Stimulated activated CD4-positive, alpha-beta T cell treated with anti-CD3 and anti-CD28 coated beads, Interleukin-12 subunit alpha, Interleukin-12 subunit beta, amount 100 ng/mL, for 4 hours (primary cell): ENCODE results near the gene SPINK14.

ENCODE experiments used
- DNase-seq: peaks from one replicate; pipeline ENCODE4 v3.0.0-alpha.2; 2020

The SPINK14 gene

DNA sequence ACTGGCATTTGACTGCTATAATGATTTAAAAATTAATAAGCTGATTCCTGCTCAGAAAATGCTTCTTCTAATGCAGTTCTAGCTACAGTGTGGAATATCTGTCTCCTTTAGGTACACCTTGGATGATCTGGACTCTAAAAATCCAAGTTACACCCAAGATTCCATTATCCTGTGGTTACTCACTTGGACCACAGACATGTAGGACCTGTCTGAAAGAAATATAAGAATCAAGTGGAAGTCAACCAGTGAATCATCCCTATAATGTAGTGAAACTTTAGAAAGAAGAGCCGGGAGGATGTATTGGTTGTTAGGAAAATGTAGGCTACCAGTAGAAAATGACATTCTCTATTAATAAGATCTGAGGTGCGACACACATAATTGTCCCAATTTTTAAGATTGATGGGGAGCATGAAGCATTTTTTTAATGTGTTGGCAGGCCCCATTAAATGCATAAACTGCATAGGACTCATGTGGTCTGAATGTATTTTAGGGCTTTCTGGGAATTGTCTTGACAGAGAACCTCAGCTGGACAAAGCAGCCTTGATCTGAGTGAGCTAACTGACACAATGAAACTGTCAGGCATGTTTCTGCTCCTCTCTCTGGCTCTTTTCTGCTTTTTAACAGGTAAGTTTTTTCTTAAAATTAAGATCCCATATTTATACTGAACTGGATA lies 34.3 kb downstream of the SPINK14 start, which contains the start of gene SPINK6:
Gene SPINK6, plus strand, starts transcription at position 512 of the 673 bp plus-strand sequence. Its CDS starts 55 bp downstream, at position 567.
- no peak for DNase-seq

DNA sequence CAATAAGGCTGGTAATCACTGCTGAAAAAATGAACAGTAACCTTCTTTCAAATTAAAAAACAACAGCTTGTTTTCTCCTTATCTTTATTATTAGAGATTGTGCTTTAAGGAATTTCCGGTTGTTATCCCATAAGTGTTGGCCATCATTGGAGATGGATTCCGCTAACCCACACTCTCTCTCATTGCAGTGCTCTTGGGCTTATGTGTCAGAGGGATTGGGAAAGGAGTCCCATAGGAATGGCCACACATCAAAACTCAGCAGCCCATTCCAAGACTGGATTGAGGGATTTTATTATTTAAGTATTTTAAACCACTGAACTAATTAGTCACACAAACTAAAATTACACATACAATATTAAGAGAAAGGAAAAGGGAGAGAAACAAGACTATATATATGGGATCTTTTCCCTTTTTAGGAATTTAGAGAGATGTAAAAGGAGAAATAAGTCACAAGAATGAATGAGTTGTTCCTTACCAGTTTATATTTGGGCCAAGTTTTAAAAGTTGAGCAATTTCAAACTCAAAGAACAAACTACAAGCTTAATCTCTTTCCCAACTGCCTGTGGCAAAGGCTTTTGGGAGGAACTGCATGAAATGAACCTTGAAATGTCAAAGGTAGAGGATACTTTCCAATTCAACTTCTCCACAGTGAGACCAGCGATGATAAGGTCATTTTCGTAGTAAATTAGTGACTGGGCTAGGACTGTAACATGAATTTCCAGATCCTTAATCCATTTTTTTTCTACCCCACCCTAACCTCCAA lies 36.9 kb downstream of the SPINK14 start:
- DNase-seq: no peak

- DNase-seq: no peak
Measured at GRCh38 chr5:148205865-148206264, 37.5 kb downstream of the SPINK14 start.

- DNase-seq: no peak
Measured at GRCh38 chr5:148206620-148207019, 38.3 kb downstream of the SPINK14 start.

DNA sequence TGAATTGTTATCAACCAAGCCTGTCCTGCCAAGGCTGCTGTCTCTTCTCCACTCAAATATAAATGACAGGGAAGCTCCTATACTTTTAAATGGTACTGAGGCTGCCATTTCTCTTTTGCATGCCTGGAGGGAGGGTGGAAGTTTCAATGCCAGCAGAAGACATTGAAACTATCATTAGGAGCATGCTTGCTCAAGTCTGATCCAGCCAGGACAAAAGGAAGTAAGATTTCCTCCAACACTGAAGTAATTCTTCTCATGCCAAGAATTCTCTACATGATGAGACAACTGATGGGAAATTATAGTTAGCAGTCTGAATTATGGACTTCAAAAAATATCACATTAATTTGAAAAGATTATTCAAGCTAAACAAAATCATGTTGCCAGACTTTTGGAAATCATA lies 39.9 kb downstream of the SPINK14 start:
- no peak for DNase-seq

DNA sequence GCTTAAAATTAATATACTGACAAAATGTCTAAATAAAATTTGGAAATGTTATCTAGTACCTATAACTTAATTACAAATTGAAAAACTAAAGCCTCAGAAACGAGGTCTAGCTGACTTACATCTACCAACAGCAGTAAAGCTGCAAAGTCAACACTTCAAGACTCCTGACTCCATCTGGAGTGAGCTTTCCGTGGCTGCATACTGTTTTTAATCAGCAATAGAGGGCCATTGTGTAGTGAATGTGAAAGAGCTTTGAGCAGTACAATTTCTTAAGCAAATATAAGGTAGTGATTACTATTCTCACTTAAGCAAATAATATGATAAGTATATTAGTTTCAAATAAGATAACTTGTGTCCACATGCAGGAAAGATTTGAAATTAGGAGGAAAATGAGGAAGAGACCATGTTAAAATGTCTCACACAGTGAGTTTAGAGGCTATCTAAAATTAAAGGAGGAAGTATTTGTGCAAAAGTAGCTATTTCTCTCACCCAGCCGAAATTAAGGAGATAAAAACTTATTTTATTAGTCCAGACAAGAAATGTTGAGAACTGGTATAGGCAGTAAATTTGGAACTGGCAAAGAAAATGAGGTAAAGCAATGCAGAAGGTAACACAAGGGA lies 40.9 kb downstream of the SPINK14 start:
- no peak for DNase-seq

GRCh38 chr5:148214665-148215185 lies 46.4 kb downstream of the SPINK14 start:
- no peak for DNase-seq

- DNase-seq: no peak
Measured at GRCh38 chr5:148221508-148221907, 53.2 kb downstream of the SPINK14 start.

DNA sequence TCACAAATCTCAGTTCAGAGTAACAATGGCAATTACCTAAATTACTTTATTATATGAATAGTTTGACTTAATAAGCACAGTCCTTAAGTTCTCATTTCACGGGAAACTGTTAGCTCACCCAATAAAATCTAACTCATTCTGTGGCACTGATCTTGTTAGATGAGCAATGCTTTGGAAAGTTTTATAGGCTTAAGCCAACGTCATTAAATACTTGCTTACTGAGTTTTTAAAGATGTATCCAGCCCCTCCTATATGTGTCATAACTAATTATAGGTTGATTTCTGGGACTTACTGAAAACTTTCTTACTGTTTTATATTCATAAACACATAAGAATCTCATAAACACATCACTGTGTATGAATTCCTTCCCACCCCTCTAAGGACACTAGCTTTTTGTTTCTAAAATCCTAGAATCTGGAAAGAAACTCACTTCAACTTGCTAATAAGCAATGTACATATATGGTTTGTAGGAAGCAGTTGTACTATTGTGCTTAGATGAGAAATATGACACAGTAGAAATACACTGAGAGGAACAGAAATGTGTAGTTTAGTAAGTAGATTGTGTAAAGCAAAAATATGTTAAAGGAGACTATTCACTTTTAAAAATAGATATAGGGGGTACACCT lies 55.9 kb downstream of the SPINK14 start:
- DNase-seq: no peak
